ENCODE data around the gene SGTA. TPM values are rescaled to one million over a fixed set of nuclear protein-coding genes. Genes with fewer than 3 reads are reported as not detected.

Gene SGTA
- total and polyA plus RNA-seq, 2 of the 8 experiments (the other 6 are each of a cell fraction or from before 2014, with no cell fraction given), result 86.8 to 130 TPM

GRCh38 chr19:2783781-2784145 lies 690 bp upstream of the SGTA start (continued):
- TF ChIP-seq ATF3 (IDR thresholded peaks at IDR 0.05; ENCODE audit: insufficient read depth, low read depth, low read length), result no peak
- no peak for TF ChIP-seq SP1 (IDR thresholded peaks at IDR 0.05; ENCODE audit: low read depth, low read length)
- TF ChIP-seq KDM4A (IDR thresholded peaks at IDR 0.05; ENCODE audit: low read depth, low read length, severe bottlenecking), result no peak
- TF ChIP-seq SUZ12 (IDR thresholded peaks at IDR 0.05; ENCODE audit: low read length), result no peak
- no peak for TF ChIP-seq E2F6 (IDR thresholded peaks at IDR 0.05)
- TF ChIP-seq CBX5 (IDR thresholded peaks at IDR 0.05; ENCODE audit: low read depth, low read length), result no peak

Data from H1 (cell line).